Muscle of back (tissue), 11 donors: ENCODE measurements around the gene DNTTIP2. TPM values are rescaled to one million over a fixed set of nuclear protein-coding genes. Genes with fewer than 3 reads are reported as not detected.
"Not testable (repeated sequence)": the region's sequence is repeated elsewhere in the genome, so short reads cannot be mapped to it uniquely, and the experiment has no call there.

ENCODE experiments used
- DNase-seq, 3 donors: peaks; one replicate each; pipeline versions ENCODE4 v3.0.0 to v3.0.0-alpha.2; 2013
- polyA plus RNA-seq, 10 donors: library from polyadenylated mRNA; unstranded; fragments of 120-200 nt; gene quantifications; one replicate each; pipeline ENCODE4 v1.2.1, GENCODE V29; 2013; ENCODE audit not compliant: insufficient read length in 10 of 10

Gene DNTTIP2
- polyA plus RNA-seq, 10 donors = 41.0 to 55.1 (median 45.4) TPM

DNA sequence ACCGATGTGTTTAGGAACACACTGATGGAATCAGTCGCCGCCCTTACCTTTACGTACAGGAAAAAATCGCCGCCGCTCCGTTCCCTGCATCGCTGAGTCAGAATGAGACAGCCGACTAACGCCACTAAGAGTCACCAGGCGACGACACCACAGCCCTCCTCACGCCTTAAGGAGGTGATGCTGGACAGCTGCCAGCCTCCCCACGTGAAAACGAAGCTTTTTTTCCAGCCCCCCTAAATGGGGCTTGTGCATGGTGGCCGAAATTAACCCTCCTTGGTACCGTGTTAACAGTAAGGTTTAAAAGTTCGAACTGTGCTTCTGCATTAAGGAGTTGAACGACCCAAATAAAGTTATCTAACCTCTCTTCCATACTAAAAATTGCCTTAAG is 511 bp downstream of the DNTTIP2 start:
- no peak for DNase-seq

DNA sequence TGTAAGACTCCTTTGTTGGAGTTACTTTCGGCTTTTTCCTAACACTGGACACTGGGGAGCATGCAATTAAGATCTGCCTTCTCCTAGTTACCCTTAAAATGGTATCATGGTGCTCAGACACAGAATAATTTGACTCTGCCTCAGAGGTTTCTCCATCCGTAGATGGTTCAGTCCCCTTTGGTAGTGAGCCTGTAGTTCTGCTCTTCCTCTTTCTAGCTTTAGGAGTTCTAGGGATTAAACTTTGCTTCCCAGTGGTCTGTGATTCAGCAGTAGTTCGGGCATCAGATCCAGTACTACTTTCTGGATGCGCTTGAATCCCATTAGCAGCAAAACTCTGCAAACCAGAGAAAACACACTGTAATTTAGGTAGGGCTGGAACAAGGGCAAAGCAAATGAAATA is 1.5 kb downstream of the DNTTIP2 start:
- no peak for DNase-seq

DNA sequence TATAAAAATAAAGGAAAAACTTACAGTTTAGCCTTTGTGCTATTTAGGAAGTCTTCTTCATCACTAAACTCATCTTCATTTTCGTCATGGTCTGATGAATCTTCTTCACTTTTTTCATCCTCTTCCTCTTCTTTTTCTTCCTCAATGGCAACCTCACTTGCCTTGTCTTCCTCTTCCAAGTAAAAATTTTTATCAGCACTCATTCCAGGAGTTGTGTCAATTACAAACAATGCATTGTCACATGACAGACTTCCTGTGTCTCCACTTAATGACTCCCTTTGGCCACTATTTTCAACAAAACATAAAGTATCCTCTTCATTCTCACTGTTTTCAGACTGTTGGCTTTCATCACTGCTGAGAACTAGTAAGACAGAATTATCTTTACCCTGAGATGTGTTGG is 2.8 kb downstream of the DNTTIP2 start:
- no peak for DNase-seq

DNA sequence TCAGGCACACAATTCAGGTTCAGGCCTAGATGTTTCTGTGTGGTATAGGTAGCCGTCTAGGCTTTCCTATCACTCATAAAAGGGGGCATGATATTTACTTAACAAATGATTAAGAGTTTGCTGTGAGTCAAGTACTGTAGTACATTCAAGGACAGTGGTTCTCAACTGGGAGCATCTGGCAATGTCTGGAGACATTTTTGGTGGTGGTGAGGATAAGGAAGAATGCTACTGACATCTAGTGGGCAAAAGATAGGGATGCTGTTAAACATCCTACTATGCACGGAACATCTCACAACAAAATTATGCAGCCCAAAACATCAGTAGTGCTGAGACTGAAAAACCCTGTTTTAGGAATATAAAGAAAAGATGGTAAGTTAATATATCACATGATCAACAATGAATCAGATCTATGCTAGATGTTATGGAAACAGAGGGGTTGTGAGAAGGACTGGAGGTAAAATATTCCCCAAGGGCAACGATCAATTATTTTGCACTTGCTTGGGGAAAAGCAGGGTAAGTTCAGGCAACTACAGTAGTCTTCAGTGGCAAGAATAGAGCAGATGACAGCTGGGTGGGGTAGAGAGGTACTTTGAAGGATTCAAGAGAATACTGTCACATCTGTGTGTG is 4.9 kb downstream of the DNTTIP2 start:
- DNase-seq = peak in 2 of 3 donors; percentile 3 to 6

DNA sequence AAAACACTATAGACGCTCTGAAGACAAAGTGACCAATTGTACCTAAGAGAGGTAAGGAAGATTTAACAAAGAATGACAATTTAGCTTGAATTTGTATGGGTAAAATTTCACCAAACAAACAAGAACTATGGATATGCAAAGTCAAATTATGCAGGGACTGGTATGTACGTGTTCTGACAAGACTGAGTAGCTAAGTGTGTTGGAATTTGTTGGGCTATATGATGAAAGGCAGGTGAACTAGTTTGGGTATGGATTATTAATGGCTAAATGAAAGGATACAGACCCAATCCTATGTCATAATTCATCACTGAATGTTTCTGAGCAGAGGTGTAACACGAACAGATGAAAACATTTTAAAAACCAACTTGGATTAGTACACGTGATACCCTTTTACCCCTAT is 7.6 kb downstream of the DNTTIP2 start:
- DNase-seq = no peak

DNA sequence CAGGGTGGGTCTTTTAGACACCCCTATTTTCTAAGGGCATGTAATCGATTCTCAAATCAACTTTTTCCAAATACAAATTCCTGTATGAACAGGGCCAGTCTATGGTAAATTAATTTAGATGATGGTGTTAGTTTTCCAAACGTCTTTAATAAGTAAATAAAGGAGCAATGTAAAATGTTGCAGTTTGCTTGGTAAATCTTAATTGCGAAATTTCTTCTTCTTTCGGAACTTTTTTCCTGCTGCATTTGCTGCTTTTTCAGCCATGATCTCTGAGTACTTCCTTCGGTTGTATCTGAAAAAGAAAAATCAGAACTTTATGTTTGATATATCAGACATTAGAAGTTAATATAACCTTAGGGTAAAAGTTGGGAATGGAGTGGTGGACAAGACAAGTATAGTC is 9.4 kb downstream of the DNTTIP2 start:
- no peak for DNase-seq

DNA sequence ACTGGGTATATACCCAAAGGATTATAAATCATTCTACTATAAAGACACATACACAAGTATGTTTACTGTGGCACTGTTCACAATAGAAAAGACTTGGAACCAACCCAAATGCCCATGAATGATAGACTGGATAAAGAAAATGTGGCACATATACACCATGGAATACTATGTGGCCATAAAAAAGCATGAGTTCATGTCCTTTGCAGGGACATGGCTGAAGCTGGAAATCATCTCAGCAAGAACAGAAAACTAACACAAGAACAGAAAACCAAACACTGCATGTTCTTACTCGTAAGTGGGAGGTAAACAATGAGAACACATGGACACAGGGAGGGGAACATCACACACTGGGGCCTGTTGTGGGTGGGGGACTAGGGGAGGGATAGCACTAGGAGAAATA is 10.5 kb downstream of the DNTTIP2 start:
- DNase-seq = not testable (repeated sequence)

DNA sequence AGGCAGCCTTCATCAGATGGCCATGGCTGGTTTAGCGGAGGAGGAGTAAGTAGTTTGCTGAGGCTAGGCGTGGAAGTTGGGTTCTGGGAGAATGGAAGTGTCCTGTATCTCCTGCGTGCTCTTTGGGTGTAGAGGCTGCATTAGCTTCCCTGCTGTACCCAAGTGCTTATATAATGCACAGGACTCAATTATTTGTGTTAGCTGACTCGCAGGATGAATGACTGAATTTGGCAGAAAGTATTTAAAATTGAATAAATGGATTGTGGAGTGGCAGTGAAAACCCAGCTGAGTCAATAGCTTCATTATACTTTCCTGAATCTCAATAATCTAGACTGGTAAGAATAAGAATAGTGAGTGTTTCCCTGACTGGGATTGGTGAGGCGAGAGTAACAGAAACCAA is 13.8 kb downstream of the DNTTIP2 start:
- DNase-seq = no peak

DNA sequence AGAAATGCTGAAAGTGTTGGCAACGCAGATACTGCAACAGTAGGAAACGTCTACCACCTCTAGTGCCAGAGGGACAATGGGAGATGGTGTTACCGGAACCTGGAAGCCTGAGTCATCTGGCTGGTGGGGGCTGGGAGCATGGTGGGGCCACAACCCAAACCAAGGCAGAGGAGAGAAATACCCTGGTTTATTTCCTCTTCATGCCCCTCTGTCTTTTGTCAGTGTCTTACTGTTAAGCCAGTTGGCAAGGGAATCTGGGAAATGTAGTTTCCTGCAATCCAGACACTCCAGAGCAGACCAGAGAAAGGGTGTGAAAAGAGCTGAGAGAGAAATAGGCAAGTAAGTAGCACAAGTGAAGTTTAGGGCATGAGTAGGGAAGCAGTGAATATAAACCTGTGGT is 14.8 kb downstream of the DNTTIP2 start:
- DNase-seq = no peak

DNA sequence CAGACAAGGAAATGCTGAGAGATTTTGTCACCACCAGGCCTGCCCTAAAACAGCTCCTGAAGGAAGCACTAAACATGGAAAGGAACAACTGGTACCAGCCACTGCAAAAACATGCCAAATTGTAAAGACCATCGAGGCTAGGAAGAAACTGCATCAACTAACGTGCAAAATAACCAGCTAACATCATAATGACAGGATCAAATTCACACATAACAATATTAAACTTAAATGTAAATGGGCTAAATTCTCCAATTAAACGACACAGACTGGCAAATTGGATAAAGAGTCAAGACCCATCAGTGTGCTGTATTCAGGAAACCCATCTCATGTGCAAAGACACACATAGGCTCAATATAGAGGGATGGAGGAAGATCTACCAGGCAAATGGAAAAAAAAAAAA is 21.4 kb downstream of the DNTTIP2 start:
- DNase-seq = not testable (repeated sequence)

DNA sequence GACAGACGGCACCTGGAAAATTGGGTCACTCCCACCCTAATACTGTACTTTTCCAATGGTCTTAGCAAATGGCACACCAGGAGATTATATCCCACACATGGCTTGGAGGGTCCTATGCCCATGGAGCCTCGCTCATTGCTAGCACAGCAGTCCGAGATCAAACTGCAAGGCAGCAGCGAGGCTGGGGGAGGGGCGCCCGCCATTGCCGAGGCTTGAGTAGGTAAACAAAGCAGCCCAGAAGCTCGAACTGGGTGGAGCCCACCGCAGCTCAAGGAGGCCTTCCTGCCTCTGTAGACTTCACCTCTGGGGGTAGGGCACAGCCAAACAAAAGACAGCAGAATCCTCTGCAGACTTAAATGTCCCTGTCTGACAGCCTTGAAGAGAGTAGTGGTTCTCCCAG is 23.0 kb downstream of the DNTTIP2 start:
- not testable (repeated sequence) for DNase-seq

DNA sequence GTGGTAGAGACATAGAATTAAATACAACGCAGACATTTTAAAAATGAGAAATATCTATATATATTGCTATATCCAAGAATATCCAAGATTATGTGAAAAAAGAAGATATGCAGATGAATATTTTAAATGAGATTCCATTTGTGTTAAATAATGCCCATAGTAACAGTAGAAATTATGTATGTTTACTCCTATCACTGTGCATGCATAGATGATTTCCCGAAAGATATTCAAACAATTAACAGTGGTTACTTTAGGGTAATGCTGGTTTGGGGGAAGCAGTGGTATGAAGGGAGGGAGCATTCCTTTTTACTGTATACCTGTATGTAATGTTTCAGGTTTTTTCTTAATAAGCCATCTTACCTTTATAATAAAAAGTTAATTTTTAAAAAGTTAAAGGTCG is 25.1 kb downstream of the DNTTIP2 start:
- DNase-seq = no peak

DNA sequence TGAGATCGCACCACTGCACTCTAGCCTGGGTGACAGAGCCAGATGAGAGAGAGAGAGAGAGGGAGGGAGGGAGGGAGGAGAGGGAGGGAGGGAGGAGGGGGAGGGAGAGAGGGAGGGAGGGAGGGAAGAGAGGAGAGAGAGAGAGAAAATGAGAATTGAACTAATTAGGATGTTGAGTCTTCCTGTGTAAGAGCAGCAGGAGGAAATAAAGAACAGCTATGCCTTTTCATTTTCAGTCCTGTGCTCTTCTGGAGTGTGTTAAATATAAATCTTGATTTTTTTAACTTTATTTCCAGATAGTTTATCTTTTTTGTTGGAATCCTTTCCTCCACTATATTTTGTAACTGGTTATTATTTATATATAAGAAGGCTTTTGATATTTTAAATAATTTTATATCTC is 27.1 kb downstream of the DNTTIP2 start:
- no peak for DNase-seq

DNA sequence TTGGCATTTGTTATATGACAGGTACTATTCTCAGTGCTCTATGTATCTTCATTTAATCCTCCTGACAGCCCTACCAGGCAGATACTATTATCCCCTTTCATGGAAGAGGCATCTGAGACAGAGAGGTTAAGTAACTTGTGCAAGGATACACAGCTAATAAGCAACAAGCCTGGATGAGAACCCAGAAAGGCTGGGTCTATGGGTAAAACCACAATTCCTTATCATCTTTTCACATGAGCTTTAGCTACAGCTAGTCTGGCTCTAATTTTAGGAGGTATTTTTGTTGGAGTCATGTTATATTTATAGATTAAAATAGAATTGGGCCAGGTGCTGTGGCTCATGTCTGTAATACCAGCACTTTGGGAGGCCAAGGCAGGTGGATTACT is 27.7 kb downstream of the DNTTIP2 start:
- DNase-seq = no peak

DNA sequence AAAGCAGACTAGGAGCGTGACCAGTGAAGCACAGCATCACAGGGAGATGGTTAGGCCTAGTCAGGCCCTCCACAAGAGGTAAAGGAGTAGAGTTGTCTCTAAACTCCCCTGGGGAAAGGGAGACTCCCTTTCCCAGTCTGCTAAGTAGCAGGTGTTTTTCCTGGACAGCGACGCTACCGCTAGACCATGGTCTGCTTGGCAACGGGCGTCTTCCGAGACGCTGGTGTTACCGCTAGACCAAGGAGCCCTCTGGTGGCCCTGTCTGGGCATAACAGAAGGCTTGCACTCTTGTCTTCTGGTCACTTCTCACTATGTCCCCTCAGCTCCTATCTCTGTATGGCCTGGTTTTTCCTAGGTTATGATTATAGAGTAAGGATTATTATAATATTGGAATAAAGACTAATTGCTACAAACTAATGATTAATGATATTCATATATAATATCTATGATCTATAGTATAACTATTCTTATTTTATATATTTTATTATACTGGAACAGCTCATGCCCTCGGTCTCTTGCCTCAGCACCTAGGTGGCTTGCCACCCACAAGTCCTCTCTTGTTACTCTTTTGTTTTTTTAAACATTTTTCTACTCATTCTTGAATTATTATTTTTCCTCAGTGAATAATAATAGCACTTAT is 28.2 kb downstream of the DNTTIP2 start:
- DNase-seq = peak in 1 of 3 donors; percentile 67

DNA sequence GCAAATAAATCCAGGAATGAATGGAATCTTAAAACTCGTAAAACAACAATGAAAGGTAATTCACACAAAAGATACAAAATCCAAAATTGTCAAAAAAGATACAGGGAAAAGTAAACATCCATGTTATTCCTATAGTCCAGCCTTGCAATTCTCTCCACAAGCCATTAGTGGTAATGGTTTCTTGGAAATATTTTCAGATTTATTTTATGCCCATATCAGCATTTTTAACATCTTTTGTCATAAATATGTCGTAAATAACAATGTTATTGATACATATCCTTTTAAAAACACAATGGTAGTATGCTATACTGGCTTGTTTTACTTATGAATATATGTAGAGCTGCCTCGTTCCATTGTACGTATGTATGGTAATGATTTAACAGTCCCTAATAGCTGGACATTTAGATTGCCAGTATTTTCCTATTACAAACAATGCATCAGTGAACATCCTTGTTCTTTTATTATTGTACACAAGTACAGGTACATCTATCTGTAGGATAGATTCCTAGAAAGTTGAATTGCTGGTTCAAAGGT is 30.6 kb downstream of the DNTTIP2 start:
- no peak for DNase-seq

DNA sequence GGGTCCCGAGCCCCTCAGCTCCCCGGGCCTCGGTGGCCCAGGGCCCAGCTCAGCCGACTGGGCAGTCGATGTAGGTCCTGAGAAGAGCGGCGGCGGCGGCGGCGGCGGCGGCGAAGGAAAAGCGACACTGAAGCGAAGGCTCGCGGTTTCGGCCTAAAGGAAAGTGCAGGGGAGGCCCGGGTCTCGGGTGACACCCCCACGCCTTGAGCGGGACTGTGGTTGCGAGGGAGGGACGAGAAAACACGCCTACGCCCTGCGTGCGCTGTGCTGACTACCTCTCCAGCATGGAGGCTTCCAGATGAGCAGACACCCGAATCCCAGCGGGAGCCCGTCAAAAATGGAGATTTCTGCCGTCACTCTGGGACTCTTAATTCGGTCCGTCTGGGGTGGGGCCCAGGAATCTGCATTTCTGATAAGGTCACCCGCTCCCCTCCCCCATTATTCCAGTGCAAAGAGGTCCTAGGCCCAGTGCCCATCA is 31.2 kb downstream of the DNTTIP2 start:
- peak in 2 of 3 donors; percentile 60 to 72 for DNase-seq

DNA sequence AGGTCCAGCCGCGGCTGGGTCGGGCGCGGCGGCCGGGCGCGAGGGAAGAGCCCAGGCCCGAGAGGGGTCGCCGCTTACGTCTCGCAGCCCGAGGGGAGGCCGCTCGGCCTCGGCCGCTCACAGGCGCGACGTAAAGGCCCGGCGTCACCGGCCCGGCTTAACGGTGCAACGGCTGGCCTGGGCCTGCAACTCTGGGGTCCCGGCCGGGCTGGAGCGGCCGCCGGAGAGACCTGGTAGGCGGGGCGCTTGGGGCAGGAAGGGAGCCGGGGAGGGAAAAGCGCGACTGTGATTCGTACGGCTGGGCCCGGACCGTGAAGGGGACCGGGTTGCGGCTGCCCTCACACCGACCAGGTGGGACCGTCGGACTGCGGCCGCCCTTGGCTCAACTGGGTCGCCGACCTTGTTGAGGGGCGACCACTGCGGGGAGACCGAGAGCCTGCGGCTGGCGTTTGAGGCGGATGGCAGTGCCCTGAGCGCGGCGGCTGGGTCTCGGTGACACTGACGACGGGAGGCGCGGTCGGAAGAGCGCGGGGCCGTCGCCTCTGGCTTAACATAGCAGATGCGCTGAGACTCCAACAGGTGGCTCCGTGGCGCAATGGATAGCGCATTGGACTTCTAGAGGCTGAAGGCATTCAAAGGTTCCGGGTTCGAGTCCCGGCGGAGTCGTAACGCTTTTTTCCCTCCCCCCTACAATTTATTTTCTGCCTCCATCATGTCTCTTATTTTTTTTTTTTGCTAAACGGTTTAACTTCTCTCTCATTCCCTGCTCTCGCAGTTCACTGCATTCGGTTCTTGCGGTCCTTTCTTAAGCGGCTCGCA is 31.8 kb downstream of the DNTTIP2 start:
- DNase-seq = peak; percentile 93 to 98 (median 98)

DNA sequence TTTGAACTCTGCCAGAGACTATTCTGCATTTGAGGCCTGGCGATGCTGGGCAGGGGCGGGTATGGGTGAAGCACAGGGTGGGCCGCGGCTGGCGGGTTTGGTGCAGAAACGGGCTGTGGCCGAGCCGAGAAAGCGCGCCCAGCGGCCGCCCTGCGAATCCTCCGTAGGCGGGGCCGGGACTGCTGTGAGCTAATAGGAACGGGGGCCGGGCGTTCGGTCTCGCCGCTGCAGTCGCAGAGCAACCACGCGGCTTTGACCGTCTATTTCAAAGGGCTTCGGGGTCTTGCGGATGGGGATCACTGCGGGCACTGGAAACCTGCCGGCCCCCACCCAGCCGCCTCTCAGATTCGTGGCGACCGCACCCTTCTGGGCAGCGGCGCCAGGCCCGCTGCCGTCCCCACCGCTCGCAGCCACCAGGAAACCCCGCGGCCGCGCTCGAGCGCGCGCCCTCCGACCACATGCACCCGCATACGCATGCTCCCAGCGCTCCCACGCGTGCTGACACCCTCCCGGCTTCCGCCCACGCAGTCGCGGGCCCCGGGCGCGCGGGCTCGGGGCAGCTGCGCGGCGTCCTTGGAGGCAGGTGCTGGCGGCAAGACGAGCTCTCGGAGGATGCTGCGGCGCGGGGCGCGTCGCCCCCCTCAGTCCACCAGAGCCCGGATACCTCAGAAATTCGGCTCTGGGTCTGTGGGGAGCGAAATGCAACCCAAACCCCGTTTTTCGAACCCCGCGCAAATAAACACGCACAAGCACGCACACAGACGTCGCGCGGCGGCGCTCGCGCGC is 32.6 kb downstream of the DNTTIP2 start:
- peak; percentile 84 to 97 (median 91) for DNase-seq

DNA sequence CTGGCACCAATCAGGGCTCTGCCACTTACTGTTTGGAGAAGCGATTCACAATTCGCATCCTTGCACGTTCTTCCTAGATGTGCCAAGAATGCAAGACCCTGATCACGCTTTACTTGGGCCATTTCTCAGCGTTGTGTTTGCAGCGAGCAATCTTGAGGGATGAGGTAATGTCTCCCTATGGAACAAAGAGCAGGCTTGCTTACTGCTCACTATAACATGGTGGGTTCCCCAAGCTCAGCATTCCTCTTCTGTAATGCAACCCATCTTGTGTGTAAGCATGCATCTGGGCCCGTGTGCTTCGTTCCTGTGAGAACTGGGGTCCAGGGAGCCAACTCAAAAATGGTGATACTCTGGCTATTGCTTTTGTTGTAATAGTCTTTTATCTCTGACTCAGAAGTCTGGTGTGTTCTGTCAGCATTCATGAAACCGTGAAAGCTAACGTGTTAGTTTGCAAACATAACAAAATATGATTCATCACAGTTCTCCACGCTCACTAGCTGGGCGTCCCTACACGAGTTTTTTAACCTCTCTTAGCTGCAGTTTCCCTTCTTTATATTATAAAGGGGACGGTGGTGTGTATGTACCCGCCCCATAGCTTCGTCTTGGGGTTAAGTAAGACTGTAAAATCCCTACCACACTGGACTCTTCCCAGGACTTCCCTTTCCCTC is 33.3 kb downstream of the DNTTIP2 start:
- DNase-seq = peak; percentile 51 to 85 (median 78)
